Adrenal gland (tissue), 12 donors: ENCODE results near the gene EHHADH. TPM values are rescaled to one million over a fixed set of nuclear protein-coding genes. Genes with fewer than 3 reads are reported as not detected.

Experiments used
- DNase-seq, 7 donors: peaks; one replicate each; pipeline ENCODE4 v3.0.0-alpha.2; 2019 to 2020
- H3K27ac ChIP-seq, 5 donors: fragments of 200-600 bp; sonication (generic) in 4 of 5; 1 replicate in 3 of 5; 2 replicates in 2 of 5; pipeline versions ENCODE4 v1.5.1 to v1.8.0; 2016 to 2020; ENCODE audit warnings: mild to moderate bottlenecking in 1 of 5
- H3K27me3 ChIP-seq: fragments of 200-600 bp; 2 replicates; pipeline ENCODE4 v1.8.0; 2021
- H3K36me3 ChIP-seq, 2 donors: fragments of 200-600 bp; replicated peaks in 1 of 2; 1 replicate in 1 of 2; 2 replicates in 1 of 2; pipeline versions ENCODE4 v1.5.1 to v1.8.0; 2018 to 2022
- H3K4me1 ChIP-seq, 2 donors: fragments of 200-600 bp; replicated peaks in 1 of 2; 1 replicate in 1 of 2; 2 replicates in 1 of 2; pipeline versions ENCODE4 v1.5.1 to v1.8.0; 2018 to 2021
- H3K4me3 ChIP-seq, 4 donors: fragments of 200-600 bp; sonication (generic) in 3 of 4; one replicate each; pipeline ENCODE4 v1.5.1; 2016 to 2018
- H3K9me3 ChIP-seq, 3 donors: fragments of 200-600 bp; sonication (generic) in 1 of 3; replicated peaks in 1 of 3; 1 replicate in 2 of 3; 2 replicates in 1 of 3; pipeline versions ENCODE4 v1.5.1 to v1.8.0; 2016 to 2021
- CTCF ChIP-seq, 6 experiments: fragments of 450-650 bp in 4 of 6; fragments of 200-600 bp in 2 of 6; sonication (generic) in 1 of 6; IDR thresholded peaks; 1 replicate in 5 of 6; 2 replicates in 1 of 6; pipeline versions ENCODE4 v1.5.1 to v1.8.0; 2016 to 2021; ENCODE audit warnings: antibody characterized with exemption in 6 of 6, mild to moderate bottlenecking in 2 of 6, moderate library complexity in 1 of 6
- POLR2A ChIP-seq, 2 donors: fragments of 450-650 bp; IDR thresholded peaks; one replicate each; pipeline ENCODE4 v1.6.1; 2017; ENCODE audit warnings: antibody characterized with exemption in 2 of 2, mild to moderate bottlenecking in 2 of 2, moderate library complexity in 1 of 2
- WGBS, 4 donors: extraction: QIAGEN DNeasy Blood & Tissue Kit in 2 of 4; methylation state at CpG; one replicate each; pipeline versions ENCODE4 v1.1.5 to v1.1.7; 2013 to 2017; 5-methylcytosine and 5-hydroxymethylcytosine counted together
- intact Hi-C, 2 donors: fragments of 100-400 bp; cut with DNase I; formaldehyde crosslinking; loops; one replicate each; pipeline versions ENCODE4 v1.14.1 to v1.15.0; 2022 to 2023
- polyA plus RNA-seq, 3 donors: library from polyadenylated mRNA; stranded (reverse); fragments of 200-250 nt in 2 of 3; fragments of 350-450 nt in 1 of 3; fragmentation: Illumina TruSeq in 1 of 3; extraction: RNeasy Lipid Tissue Mini Kit (QIAGEN cat#74804) in 1 of 3; gene quantifications; one replicate each; pipeline ENCODE4 v1.2.3, GENCODE V29; 2013 to 2014
- total RNA-seq, 9 donors: library from RNA; depleted of rRNA in 4 of 9; stranded (reverse); fragments of >200 nt in 4 of 9; fragments of 120-200 nt in 1 of 9; fragmentation: NEBNext Ultra II Directional in 1 of 9; extraction: Animal tissue kit (Norgen Biotek cat#: 25700) in 1 of 9; gene quantifications; one replicate each; pipeline versions ENCODE4 v1.1.0 to v1.2.4, GENCODE V29; 2013 to 2023
- donor health status: healthy with polysubstance abuse.
- donor health status: Bipolar disorder and iron deficiency.
- donor health status: DM: yes; HTN: yes; CAD: no.
- donor health status: DM: no; HTN: no; CAD: no.
- donor health status: DM: no; HTN: no; CAD: no.
- donor health status: DM: yes; HTN: yes; CAD: no.

Gene EHHADH
- total and polyA plus RNA-seq, 12 donors, result 1.6 to 7.8 (median 5.9) TPM

- intact Hi-C loops, result no loop called here
- no peak overlapping the region for H3K27ac ChIP-seq
- WGBS, 4 donors, result 0 to 46% (median 2%) methylated on average over 1 of the region's 1 CpG
- no peaks in the 10 kb centered on the region for H3K9me3 ChIP-seq
- H3K4me1 ChIP-seq, result no peaks in the 10 kb centered on the region
- DNase-seq, result no peak
- H3K4me3 ChIP-seq, result no peak overlapping the region
- H3K36me3 ChIP-seq, result no peaks in the 10 kb centered on the region
- H3K27me3 ChIP-seq, result no peaks in the 10 kb centered on the region
- TF ChIP-seq CTCF (IDR thresholded peaks at IDR 0.05), result no peak
- no peak for TF ChIP-seq POLR2A (IDR thresholded peaks at IDR 0.05)
Measured at GRCh38 chr3:185250653-185251052, 3.2 kb downstream of the EHHADH start.

DNA sequence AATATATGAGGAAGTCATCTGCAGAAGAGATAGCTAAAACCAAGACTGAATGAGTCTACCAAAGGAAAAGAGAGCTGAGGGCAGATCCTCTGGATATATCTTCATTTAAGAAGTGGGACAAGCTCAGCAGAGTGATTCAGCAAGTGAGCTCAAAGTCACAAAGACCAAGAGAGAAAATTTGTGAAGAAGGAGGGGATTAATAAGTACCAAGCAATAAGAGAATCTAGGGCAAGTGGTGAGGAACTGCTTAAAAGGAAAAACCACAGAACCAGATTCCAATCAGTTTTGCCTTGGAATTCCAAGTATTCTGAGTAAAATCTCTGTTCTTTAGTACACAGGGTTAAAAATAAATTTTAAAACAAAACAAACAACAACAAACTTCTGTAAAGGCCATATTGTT, 3.6 kb downstream of the EHHADH start:
- TF ChIP-seq CTCF (IDR thresholded peaks at IDR 0.05) (no peak), POLR2A (IDR thresholded peaks at IDR 0.05) (no peak)
- H3K27ac ChIP-seq, result no peak overlapping the region
- DNase-seq, result no peak
- intact Hi-C loops, result no loop called here
- no peaks in the 10 kb centered on the region for H3K4me1 ChIP-seq
- no peaks in the 10 kb centered on the region for H3K36me3 ChIP-seq
- H3K27me3 ChIP-seq, result no peaks in the 10 kb centered on the region
- no peak overlapping the region for H3K4me3 ChIP-seq
- no peaks in the 10 kb centered on the region for H3K9me3 ChIP-seq

- Histone ChIP-seq H3K36me3 (no peaks in the 10 kb centered on the region), H3K27ac (no peak overlapping the region), H3K4me3 (no peak overlapping the region), H3K27me3 (no peaks in the 10 kb centered on the region), H3K9me3 (peaks cover 0 to 9% (median 0%) of the 10 kb centered on the region in 3 donors), H3K4me1 (no peaks in the 10 kb centered on the region)
- intact Hi-C loops, result no loop called here
- TF ChIP-seq CTCF (IDR thresholded peaks at IDR 0.05) (no peak), POLR2A (IDR thresholded peaks at IDR 0.05) (no peak)
- WGBS, 4 donors, result 89 to 96% (median 92%) methylated on average over 3 of the region's 3 CpGs
- DNase-seq, result no peak
Measured at GRCh38 chr3:185242642-185243041, 11.2 kb downstream of the EHHADH start.

DNA sequence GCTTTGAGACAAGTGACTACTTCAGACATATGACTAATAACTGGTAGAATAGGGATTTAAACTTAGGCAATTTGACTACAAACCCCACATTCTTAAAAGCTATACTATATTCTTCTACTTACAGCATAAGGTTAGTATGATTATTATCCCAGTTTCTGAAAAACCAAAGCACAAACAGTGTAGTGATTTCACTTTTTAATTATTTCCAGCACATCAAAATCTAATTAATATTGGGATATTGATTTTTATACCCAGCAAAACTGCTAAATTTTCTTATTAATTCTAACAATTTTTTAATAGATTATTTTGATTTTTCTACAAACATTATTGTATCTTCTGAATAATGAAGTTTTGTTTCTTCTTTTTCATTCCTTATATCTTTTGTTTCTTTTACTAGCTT, 16.9 kb downstream of the EHHADH start:
- Histone ChIP-seq H3K9me3 (peaks cover 0 to 27% (median 0%) of the 10 kb centered on the region in 3 donors), H3K4me3 (no peak overlapping the region), H3K36me3 (no peaks in the 10 kb centered on the region), H3K27me3 (no peaks in the 10 kb centered on the region), H3K4me1 (no peaks in the 10 kb centered on the region), H3K27ac (no peak overlapping the region)
- no peak for TF ChIP-seq CTCF (IDR thresholded peaks at IDR 0.05)
- no peak for TF ChIP-seq POLR2A (IDR thresholded peaks at IDR 0.05)
- intact Hi-C loops, result no loop called here
- no peak for DNase-seq
